RCC 7860 (cell line): ENCODE results near the gene PDE3B.
"Not testable (repeated sequence)": the region's sequence is repeated elsewhere in the genome, so short reads cannot be mapped to it uniquely, and the experiment has no call there.

Source experiments
- DNase-seq: peaks from one replicate; pipeline ENCODE4 v3.0.0-alpha.2; 2015; ENCODE audit warnings: low spot score
- FAIRE-seq: peaks from 2 replicates; lab custom pipeline; 2012; peaks lifted over from hg19 to GRCh38; lab: Jason Lieb, UNC

PDE3B gene

GRCh38 chr11:14638561-14638960, 5.0 kb upstream of the PDE3B start:
- DNase-seq (no peak), FAIRE-seq (no peak)

- no peak for FAIRE-seq
- DNase-seq, result no peak
These were observed 1.8 kb upstream of the PDE3B start for GRCh38 chr11:14641801-14642200.

GRCh38 chr11:14642453-14642852, 1.2 kb upstream of the PDE3B start:
- no peak for FAIRE-seq
- DNase-seq, result no peak

GRCh38 chr11:14642873-14643696, 519 bp upstream of the PDE3B start:
- FAIRE-seq (no peak), DNase-seq (no peak)

- DNase-seq (no peak), FAIRE-seq (no peak)
These were observed 816 bp downstream of the PDE3B start for GRCh38 chr11:14644226-14645014.

- DNase-seq, result no peak
- no peak for FAIRE-seq
These were observed 1.7 kb downstream of the PDE3B start for GRCh38 chr11:14645015-14645912.

GRCh38 chr11:14645985-14646900, 2.6 kb downstream of the PDE3B start:
- FAIRE-seq (no peak), DNase-seq (no peak)

- no peak for DNase-seq
- FAIRE-seq, result no peak
These were observed 6.5 kb downstream of the PDE3B start for GRCh38 chr11:14650064-14650463.

DNA sequence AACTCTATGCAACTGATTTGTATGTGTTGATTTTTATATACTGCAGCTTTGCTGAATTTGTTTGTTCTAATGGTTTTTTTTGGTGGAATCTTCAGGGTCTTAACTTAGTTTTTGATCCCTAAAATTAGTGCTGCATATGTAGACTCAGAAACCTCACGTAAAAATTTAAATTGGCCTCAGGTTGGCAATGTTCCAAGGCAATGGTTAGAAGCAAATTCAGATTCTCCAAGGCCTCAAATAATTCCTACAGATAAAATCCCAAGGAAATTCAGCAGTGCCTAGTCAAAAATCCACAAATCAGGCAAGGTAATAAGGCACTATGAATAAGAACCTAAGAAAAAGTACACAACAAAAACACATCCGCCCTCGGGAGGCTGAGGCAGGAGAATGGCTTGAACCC, 9.5 kb downstream of the PDE3B start:
- DNase-seq, result no peak
- no peak for FAIRE-seq

- FAIRE-seq, result no peak
These were observed 11.8 kb downstream of the PDE3B start for GRCh38 chr11:14655435-14655834.

GRCh38 chr11:14656536-14657457, 13.2 kb downstream of the PDE3B start:
- DNase-seq (no peak), FAIRE-seq (no peak)

More at GRCh38 chr11:14655435-14655834, 11.8 kb downstream of the PDE3B start:
- DNase-seq, result no peak

- DNase-seq (no peak), FAIRE-seq (no peak)
These were observed 14.2 kb downstream of the PDE3B start for GRCh38 chr11:14657841-14658240.

DNA sequence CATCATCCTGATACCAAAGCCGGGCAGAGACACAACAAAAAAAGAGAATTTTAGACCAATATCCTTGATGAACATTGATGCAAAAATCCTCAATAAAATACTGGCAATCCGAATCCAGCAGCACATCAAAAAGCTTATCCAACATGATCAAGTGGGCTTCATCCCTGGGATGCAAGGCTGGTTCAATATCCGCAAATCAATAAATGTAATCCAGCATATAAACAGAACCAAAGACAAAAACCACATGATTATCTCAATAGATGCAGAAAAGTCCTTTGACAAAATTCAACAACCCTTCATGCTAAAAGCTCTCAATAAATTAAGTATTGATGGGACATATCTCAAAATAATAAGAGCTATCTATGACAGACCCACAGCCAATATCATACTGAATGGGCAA, 21.3 kb downstream of the PDE3B start:
- DNase-seq, FAIRE-seq: not testable (repeated sequence)

GRCh38 chr11:14667329-14667728, 23.7 kb downstream of the PDE3B start:
- DNase-seq, FAIRE-seq: not testable (repeated sequence)

DNA sequence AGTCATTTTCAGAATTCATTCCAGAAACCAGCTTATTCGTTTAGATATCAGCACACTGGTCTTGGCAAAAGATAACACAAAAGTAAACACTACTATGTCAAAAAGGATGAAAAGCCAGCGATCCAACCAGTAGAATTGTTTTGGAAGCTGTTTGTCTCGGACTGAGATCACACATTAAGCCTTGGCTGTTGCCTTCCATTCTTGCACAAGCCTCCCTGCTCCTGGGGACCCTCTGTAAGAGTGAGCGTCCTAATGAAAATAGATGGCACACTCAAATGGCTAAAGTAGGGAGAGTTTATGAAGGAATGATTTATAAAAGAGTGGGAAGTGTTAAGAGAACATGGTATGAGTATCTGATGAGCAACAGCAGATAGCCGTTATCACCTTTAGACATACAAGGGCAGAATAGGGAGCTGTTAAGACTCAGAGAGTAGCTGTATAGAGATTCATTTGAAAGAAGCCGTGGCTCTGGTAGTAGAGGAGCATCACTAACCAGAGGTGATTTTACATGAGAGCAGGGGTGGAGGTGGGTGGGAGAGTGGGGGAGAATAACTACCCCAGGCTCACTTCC, 25.2 kb downstream of the PDE3B start:
- no peak for FAIRE-seq
- no peak for DNase-seq

- no peak for DNase-seq
- FAIRE-seq, result no peak
These were observed 25.9 kb downstream of the PDE3B start for GRCh38 chr11:14669499-14669898.

GRCh38 chr11:14669958-14670357, 26.4 kb downstream of the PDE3B start:
- no peak for FAIRE-seq
- DNase-seq, result no peak

GRCh38 chr11:14672635-14673034, 29.0 kb downstream of the PDE3B start:
- DNase-seq, result no peak
- FAIRE-seq, result no peak

DNA sequence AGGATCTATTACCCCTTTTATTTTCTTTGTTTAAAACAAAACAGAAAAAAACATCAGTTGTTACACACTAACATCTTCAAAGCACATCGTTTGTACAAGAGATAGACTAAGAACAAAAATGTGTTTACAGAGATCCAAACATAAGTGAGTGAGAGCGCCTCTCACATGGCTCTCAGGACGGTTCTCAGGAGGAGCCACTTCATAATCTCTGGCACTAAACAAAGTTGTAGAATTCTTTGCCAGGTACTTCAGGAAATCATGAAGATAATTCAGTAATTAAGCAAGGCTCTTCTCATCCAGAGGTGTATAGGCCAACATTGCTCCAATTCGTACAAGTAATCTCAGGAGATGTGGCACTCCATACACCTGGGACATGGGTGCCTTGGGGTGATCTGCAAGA, 29.8 kb downstream of the PDE3B start:
- FAIRE-seq, result no peak

More for the DNA sequence above, 29.8 kb downstream of the PDE3B start:
- no peak for DNase-seq
